G401.6 (cell line): ENCODE results near the gene PSMC5.
"Not testable (repeated sequence)": the region's sequence is repeated elsewhere in the genome, so short reads cannot be mapped to it uniquely, and the experiment has no call there.

ENCODE experiments used
- FAIRE-seq: peaks from 2 replicates; lab custom pipeline; 2012; peaks lifted over from hg19 to GRCh38; lab: Jason Lieb, UNC

PSMC5 gene

GRCh38 chr17:63871646-63872365 is 44.6 kb downstream of the PSMC5 start:
- FAIRE-seq, result not testable (repeated sequence)

- not testable (repeated sequence) for FAIRE-seq
Observed at GRCh38 chr17:63873577-63873976, 46.3 kb downstream of the PSMC5 start, which contains the start of gene CSH2. Gene CSH2 (minus strand): TSS chr17:63873677. CDS start chr17:63873614, 63 bp downstream.

GRCh38 chr17:63874061-63874626 is 46.9 kb downstream of the PSMC5 start:
- not testable (repeated sequence) for FAIRE-seq

GRCh38 chr17:63874693-63875092 is 47.5 kb downstream of the PSMC5 start:
- FAIRE-seq, result not testable (repeated sequence)

GRCh38 chr17:63878413-63878812 is 51.2 kb downstream of the PSMC5 start:
- FAIRE-seq, result not testable (repeated sequence)

- no peak for FAIRE-seq
Observed at GRCh38 chr17:63880706-63881105, 53.5 kb downstream of the PSMC5 start.

- FAIRE-seq, result not testable (repeated sequence)
Observed at GRCh38 chr17:63881337-63881736, 54.1 kb downstream of the PSMC5 start.
